ENCODE measurements around the gene RGS7.

Gene RGS7

GRCh38 chr1:241356519-241357365, at the start of gene RGS7:
Gene RGS7, minus strand, starts transcription at chr1:241357205.
- DNase-seq, result peak; percentile 71

- DNase-seq, result no peak
Measured at GRCh38 chr1:241406421-241406820, 49.4 kb upstream of the RGS7 start.

- DNase-seq, result no peak
Measured at GRCh38 chr1:241401156-241401555, 44.2 kb upstream of the RGS7 start.

GRCh38 chr1:241396747-241397681, 40.0 kb upstream of the RGS7 start:
- no peak for DNase-seq

- no peak for DNase-seq
Measured at GRCh38 chr1:241391926-241392710, 35.1 kb upstream of the RGS7 start.

GRCh38 chr1:241390526-241390925, 33.5 kb upstream of the RGS7 start:
- DNase-seq, result no peak

- no peak for DNase-seq
Measured at GRCh38 chr1:241389400-241389799, 32.4 kb upstream of the RGS7 start.

GRCh38 chr1:241387216-241387615, 30.2 kb upstream of the RGS7 start:
- DNase-seq, result no peak

- DNase-seq, result no peak
Measured at GRCh38 chr1:241376701-241377100, 19.7 kb upstream of the RGS7 start.

GRCh38 chr1:241375886-241376285, 18.9 kb upstream of the RGS7 start:
- no peak for DNase-seq

GRCh38 chr1:241366196-241366595, 9.2 kb upstream of the RGS7 start:
- no peak for DNase-seq

GRCh38 chr1:241362350-241362749, 5.3 kb upstream of the RGS7 start:
- DNase-seq, result no peak

- DNase-seq, result no peak
Measured at GRCh38 chr1:241357366-241358340, 648 bp upstream of the RGS7 start.

- no peak for DNase-seq
Measured at GRCh38 chr1:241356187-241356518, 852 bp downstream of the RGS7 start.

- DNase-seq, result no peak
Measured at GRCh38 chr1:241355311-241356010, 1.5 kb downstream of the RGS7 start.

GRCh38 chr1:241352401-241352800, 4.6 kb downstream of the RGS7 start:
- DNase-seq, result no peak

- DNase-seq, result no peak
Measured at GRCh38 chr1:241351841-241352240, 5.2 kb downstream of the RGS7 start.

GRCh38 chr1:241343956-241344355, 13.0 kb downstream of the RGS7 start:
- DNase-seq, result no peak

GRCh38 chr1:241336335-241336734, 20.7 kb downstream of the RGS7 start:
- no peak for DNase-seq

GRCh38 chr1:241332987-241333386, 24.0 kb downstream of the RGS7 start:
- no peak for DNase-seq

- no peak for DNase-seq
Measured at GRCh38 chr1:241332037-241332409, 25.0 kb downstream of the RGS7 start.

Measured in T1000 (cell line).